B cell (primary cell): ENCODE data around the gene UTRN. TPM values are rescaled to one million over a fixed set of nuclear protein-coding genes. Genes with fewer than 3 reads are reported as not detected.

Experiments used
- ATAC-seq: fragments of 200-7000 bp; cut with Tn5 transposase; one replicate; pipeline ENCODE4 v1.10.0; 2021; ENCODE audit warnings: low read depth, mild to moderate bottlenecking, moderate number of reproducible peaks, moderate library complexity
- CTCF ChIA-PET: fragments of 350-600 bp; sonication (Branson Sonifier 250); formaldehyde crosslinking; loops from one replicate; lab custom pipeline; 2021; ENCODE audit warnings: antibody characterized with exemption, inconsistent platforms; lab: Charles Lee
- POLR2A ChIA-PET: fragments of 350-600 bp; sonication (Branson Sonifier 250); formaldehyde crosslinking; loops from one replicate; lab custom pipeline; 2021; ENCODE audit warnings: antibody characterized with exemption; lab: Charles Lee
- DNase-seq: peaks from one replicate; pipeline ENCODE4 v3.0.0; 2013
- H2AFZ ChIP-seq: 2 replicates; pipeline ENCODE4 v1.6.1; 2012; ENCODE audit warnings: mild to moderate bottlenecking, low read depth, low read length; ENCODE audit not compliant: insufficient read depth, poor library complexity, severe bottlenecking
- H3K27ac ChIP-seq, 2 donors: 1 replicate in 1 of 2; 2 replicates in 1 of 2; pipeline ENCODE4 v1.5.1; 2012 to 2013; ENCODE audit warnings: low read length in 2 of 2, mild to moderate bottlenecking in 2 of 2, moderate library complexity in 1 of 2
- H3K27me3 ChIP-seq, 4 experiments: fragments of 200-600 bp in 1 of 4; sonication (generic) in 1 of 4; replicated peaks in 1 of 4; 1 replicate in 2 of 4; 2 replicates in 2 of 4; pipeline versions ENCODE4 v1.6.1 to v1.7.0; 2013 to 2016; ENCODE audit warnings: low read length in 3 of 4, mild to moderate bottlenecking in 2 of 4, mixed read lengths in 1 of 4, moderate library complexity in 1 of 4; ENCODE audit not compliant: insufficient read depth in 4 of 4, control insufficient read depth in 3 of 4; ENCODE audit errors: control extremely low read depth in 1 of 4
- H3K36me3 ChIP-seq, 2 experiments: replicated peaks in 1 of 2; 1 replicate in 1 of 2; 2 replicates in 1 of 2; pipeline versions ENCODE4 v1.6.1 to v1.7.1; 2013; ENCODE audit warnings: low read length in 1 of 2; ENCODE audit not compliant: insufficient read depth in 2 of 2, control insufficient read depth in 1 of 2; ENCODE audit errors: control extremely low read depth in 1 of 2, extremely low read depth in 1 of 2
- H3K4me1 ChIP-seq, 2 donors: fragments of 200-600 bp in 1 of 2; sonication (generic) in 1 of 2; 1 replicate in 1 of 2; 2 replicates in 1 of 2; pipeline versions ENCODE4 v1.5.1 to v1.6.1; 2013 to 2017; ENCODE audit warnings: low read length in 2 of 2; ENCODE audit not compliant: control insufficient read depth in 2 of 2, insufficient read depth in 2 of 2
- H3K4me2 ChIP-seq: replicated peaks from 2 replicates; pipeline ENCODE3; 2012; ENCODE audit warnings: mild to moderate bottlenecking, low read depth, low read length; ENCODE audit not compliant: poor library complexity, severe bottlenecking
- H3K4me3 ChIP-seq, 5 experiments: fragments of 200-600 bp in 1 of 5; sonication (generic) in 1 of 5; 1 replicate in 3 of 5; 2 replicates in 2 of 5; pipeline versions ENCODE4 v1.5.1 to v1.7.0; 2011 to 2016; ENCODE audit warnings: low read length in 4 of 5, mild to moderate bottlenecking in 4 of 5, low read depth in 2 of 5, control low read depth in 1 of 5, moderate library complexity in 1 of 5; ENCODE audit not compliant: insufficient read depth in 1 of 5; ENCODE audit errors: control extremely low read depth in 1 of 5, extremely low read depth in 1 of 5
- H3K79me2 ChIP-seq: fragments of 200-600 bp; sonication (generic); one replicate; pipeline ENCODE4 v1.6.0; 2016; ENCODE audit warnings: low read length; ENCODE audit not compliant: control insufficient read depth, insufficient read depth
- H3K9ac ChIP-seq: fragments of 200-600 bp; sonication (generic); 2 replicates; pipeline ENCODE4 v1.6.1; 2017; ENCODE audit warnings: mild to moderate bottlenecking, low read length, moderate library complexity
- H3K9me3 ChIP-seq, 3 donors: one replicate each; pipeline versions ENCODE4 v1.6.1 to v1.7.1; 2013; ENCODE audit warnings: low read length in 2 of 3; ENCODE audit not compliant: control insufficient read depth in 2 of 3, insufficient read depth in 1 of 3; ENCODE audit errors: control extremely low read depth in 1 of 3
- H4K20me1 ChIP-seq: 2 replicates; pipeline ENCODE4 v1.6.0; 2012; ENCODE audit warnings: mild to moderate bottlenecking, low read length; ENCODE audit not compliant: insufficient read depth, control insufficient read depth, poor library complexity, severe bottlenecking
- H3K27ac Mint-ChIP-seq: one replicate; pipeline ENCODE4 v1.8.0; 2021; ENCODE audit warnings: mixed read lengths
- H3K27me3 Mint-ChIP-seq: one replicate; pipeline ENCODE4 v1.8.0; 2021; ENCODE audit warnings: mixed read lengths
- H3K4me1 Mint-ChIP-seq: one replicate; pipeline ENCODE4 v1.8.0; 2021; ENCODE audit warnings: mixed read lengths
- H3K4me3 Mint-ChIP-seq: one replicate; pipeline ENCODE4 v1.8.0; 2021; ENCODE audit warnings: mixed read lengths
- H3K9me3 Mint-ChIP-seq: one replicate; pipeline ENCODE4 v1.8.0; 2022; ENCODE audit warnings: mixed read lengths; ENCODE audit not compliant: insufficient read depth
- CTCF ChIP-seq: fragments of 200-600 bp; IDR thresholded peaks from one replicate; pipeline ENCODE4 v1.8.0; 2022; ENCODE audit warnings: antibody characterized with exemption, mild to moderate bottlenecking
- EZH2 ChIP-seq: IDR thresholded peaks from 2 replicates; pipeline ENCODE4 v1.6.1; 2012; ENCODE audit warnings: borderline replicate concordance, low read depth, mild to moderate bottlenecking, moderate library complexity, low read length; ENCODE audit not compliant: insufficient read depth, poor library complexity, severe bottlenecking
- WGBS: methylation state at CpG from one replicate; pipeline ENCODE4 v1.1.5; 2013; ENCODE audit warnings: missing lambda C conversion rate; ENCODE audit not compliant: insufficient coverage; 5-methylcytosine and 5-hydroxymethylcytosine counted together
- intact Hi-C: fragments of 100-400 bp; cut with micrococcal nuclease; formaldehyde crosslinking; loops from one replicate; pipeline ENCODE4 v1.10.0; 2022
- polyA plus RNA-seq: library from polyadenylated mRNA; depleted of rRNA; stranded (reverse); fragments of >200 nt; gene quantifications from 2 replicates; pipeline ENCODE4 v1.2.3, GENCODE V29; 2012
- total RNA-seq, 2 donors: library from RNA; stranded (reverse); fragments of 120-200 nt in 1 of 2; gene quantifications; 1 replicate in 1 of 2; 2 replicates in 1 of 2; pipeline versions ENCODE4 v1.2.3 to v1.2.4, GENCODE V29; 2013 to 2022

Gene UTRN
- total and polyA plus RNA-seq, 2 donors (not counting 1 experiment from before 2014, with no cell fraction given), result 40.0 to 224 TPM

GRCh38 chr6:144292372-144292771, 7.2 kb downstream of the UTRN start:
- H3K79me2 ChIP-seq, result no peaks in the 10 kb centered on the region

GRCh38 chr6:144294016-144294415, 8.9 kb downstream of the UTRN start:
- no peak for DNase-seq
- Mint-ChIP-seq H3K27me3 (no peaks in the 10 kb centered on the region), H3K27ac (no peak overlapping the region), H3K4me1 (peaks cover 13% of the 10 kb centered on the region), H3K4me3 (no peak overlapping the region), H3K9me3 (no peaks in the 10 kb centered on the region)
- H4K20me1 ChIP-seq, result no peaks in the 10 kb centered on the region
- no peak for TF ChIP-seq CTCF
- TF ChIP-seq EZH2, result no peak
- POLR2A ChIA-PET, result no interaction called here
- H3K9me3 ChIP-seq, result no peaks in the 10 kb centered on the region
- no peak overlapping the region for H3K9ac ChIP-seq
- no peak overlapping the region for H3K4me2 ChIP-seq
- H3K4me3 ChIP-seq, result no peak overlapping the region
- H3K4me1 ChIP-seq, result no peaks in the 10 kb centered on the region
- no peak overlapping the region for H3K27ac ChIP-seq
- ATAC-seq, result no peak
- CTCF ChIA-PET, result no interaction called here
- no peaks in the 10 kb centered on the region for H3K27me3 ChIP-seq
- intact Hi-C loops, result no loop called here
- no peaks in the 10 kb centered on the region for H3K36me3 ChIP-seq
- no peak overlapping the region for H2AFZ ChIP-seq
- no peaks in the 10 kb centered on the region for H3K79me2 ChIP-seq

More at GRCh38 chr6:144292372-144292771, 7.2 kb downstream of the UTRN start:
- Histone ChIP-seq H3K9me3 (no peaks in the 10 kb centered on the region), H3K4me1 (no peaks in the 10 kb centered on the region), H3K36me3 (no peaks in the 10 kb centered on the region), H3K9ac (no peak overlapping the region), H3K27me3 (no peaks in the 10 kb centered on the region), H3K27ac (no peak overlapping the region), H3K4me3 (no peak overlapping the region), H4K20me1 (no peaks in the 10 kb centered on the region), H2AFZ (no peak overlapping the region), H3K4me2 (no peak overlapping the region)
- TF ChIP-seq EZH2 (no peak), CTCF (no peak)
- H3K9me3 Mint-ChIP-seq, result no peaks in the 10 kb centered on the region
- no peak for DNase-seq
- ChIA-PET CTCF (interaction anchor here (0.7 to 1.6 kb wide), 2 partner anchors 15 to 480 kb away, joined by 3 read pairs; no protein-coding TSS in a partner anchor), POLR2A (no interaction called here)
- H3K27ac Mint-ChIP-seq, result no peak overlapping the region
- ATAC-seq, result no peak
- H3K4me3 Mint-ChIP-seq, result no peak overlapping the region
- H3K4me1 Mint-ChIP-seq, result peaks cover 6% of the 10 kb centered on the region
- no CpG with 5 or more reads among the region's 3 CpGs for WGBS
- intact Hi-C loops, result no loop called here
- no peaks in the 10 kb centered on the region for H3K27me3 Mint-ChIP-seq
